Kidney tubule cell (primary cell): Measurements from ENCODE around the gene DIRAS3.
"Not testable (repeated sequence)": the region's sequence is repeated elsewhere in the genome, so short reads cannot be mapped to it uniquely, and the experiment has no call there.

Experiments used
- DNase-seq: peaks from one replicate; pipeline ENCODE4 v3.0.0-alpha.2; 2018; ENCODE audit warnings: low spot score

DIRAS3 gene, protein sequence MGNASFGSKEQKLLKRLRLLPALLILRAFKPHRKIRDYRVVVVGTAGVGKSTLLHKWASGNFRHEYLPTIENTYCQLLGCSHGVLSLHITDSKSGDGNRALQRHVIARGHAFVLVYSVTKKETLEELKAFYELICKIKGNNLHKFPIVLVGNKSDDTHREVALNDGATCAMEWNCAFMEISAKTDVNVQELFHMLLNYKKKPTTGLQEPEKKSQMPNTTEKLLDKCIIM

GRCh38 chr1:68049941-68050878, at the start of gene DIRAS3:
TSS of gene DIRAS3 (minus strand) at chr1:68050627. CDS start at chr1:68047297, 3,330 bp downstream.
- DNase-seq, result peak; percentile 11

GRCh38 chr1:68093737-68094136, 43.3 kb upstream of the DIRAS3 start:
- DNase-seq, result peak; percentile 41

- peak; percentile 19 for DNase-seq
Measured at GRCh38 chr1:68087184-68087583, 36.8 kb upstream of the DIRAS3 start.

- peak; percentile 11 for DNase-seq
Measured at GRCh38 chr1:68085752-68086151, 35.3 kb upstream of the DIRAS3 start.

GRCh38 chr1:68083686-68084085, 33.3 kb upstream of the DIRAS3 start:
- DNase-seq, result no peak

- DNase-seq, result no peak
Measured at GRCh38 chr1:68081775-68082283, 31.4 kb upstream of the DIRAS3 start.

GRCh38 chr1:68078647-68079046, 28.2 kb upstream of the DIRAS3 start:
- DNase-seq, result no peak

- no peak for DNase-seq
Measured at GRCh38 chr1:68074472-68074871, 24.0 kb upstream of the DIRAS3 start.

- DNase-seq, result no peak
Measured at GRCh38 chr1:68065766-68066165, 15.3 kb upstream of the DIRAS3 start.

- DNase-seq, result not testable (repeated sequence)
Measured at GRCh38 chr1:68058053-68058452, 7.6 kb upstream of the DIRAS3 start.

- no peak for DNase-seq
Measured at GRCh38 chr1:68057564-68057963, 7.1 kb upstream of the DIRAS3 start.

- DNase-seq, result no peak
Measured at GRCh38 chr1:68057050-68057449, 6.6 kb upstream of the DIRAS3 start.

DNA sequence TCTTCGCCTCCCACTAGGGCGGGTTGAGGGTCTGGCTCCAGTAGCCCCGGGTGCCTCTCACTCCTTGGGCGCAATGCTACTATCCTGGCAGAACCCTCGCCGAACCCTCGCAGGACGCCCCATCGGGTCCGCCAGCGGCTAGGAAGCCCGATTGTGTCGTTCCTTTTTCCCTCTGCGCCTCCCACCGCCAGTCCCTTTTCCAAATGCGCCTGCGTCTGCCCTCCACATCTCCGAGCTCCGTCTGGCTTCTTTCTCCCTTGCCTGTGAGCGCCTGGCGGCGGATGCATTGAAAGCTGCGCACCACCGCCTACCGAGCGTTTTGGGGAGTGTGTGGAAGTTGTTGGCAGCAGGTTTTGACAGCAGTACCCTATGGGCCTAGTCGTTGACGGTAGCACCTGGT, 1.0 kb upstream of the DIRAS3 start:
- DNase-seq, result peak; percentile 62

DNA sequence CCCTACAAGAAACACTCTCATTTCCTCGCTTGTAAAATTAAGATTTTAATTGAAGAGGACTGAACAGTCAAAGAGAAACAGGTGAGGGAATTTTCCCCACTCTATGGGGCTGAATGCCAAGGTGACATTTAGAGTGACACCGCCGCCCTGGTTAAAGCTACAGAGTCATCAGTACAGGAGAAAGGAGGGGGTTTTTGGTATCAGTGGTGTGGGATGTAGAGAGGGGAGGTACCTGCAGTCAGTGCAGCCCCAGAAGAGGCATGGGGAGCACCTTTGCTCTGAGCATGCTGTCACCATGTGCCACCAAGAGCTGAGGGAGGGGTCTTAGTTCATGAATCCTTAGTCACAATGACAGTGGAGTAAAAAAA, 2.8 kb downstream of the DIRAS3 start:
- DNase-seq, result no peak

GRCh38 chr1:68046885-68047658, 3.4 kb downstream of the DIRAS3 start:
- DNase-seq, result no peak

GRCh38 chr1:68046423-68046822, 4.0 kb downstream of the DIRAS3 start:
- no peak for DNase-seq

DNA sequence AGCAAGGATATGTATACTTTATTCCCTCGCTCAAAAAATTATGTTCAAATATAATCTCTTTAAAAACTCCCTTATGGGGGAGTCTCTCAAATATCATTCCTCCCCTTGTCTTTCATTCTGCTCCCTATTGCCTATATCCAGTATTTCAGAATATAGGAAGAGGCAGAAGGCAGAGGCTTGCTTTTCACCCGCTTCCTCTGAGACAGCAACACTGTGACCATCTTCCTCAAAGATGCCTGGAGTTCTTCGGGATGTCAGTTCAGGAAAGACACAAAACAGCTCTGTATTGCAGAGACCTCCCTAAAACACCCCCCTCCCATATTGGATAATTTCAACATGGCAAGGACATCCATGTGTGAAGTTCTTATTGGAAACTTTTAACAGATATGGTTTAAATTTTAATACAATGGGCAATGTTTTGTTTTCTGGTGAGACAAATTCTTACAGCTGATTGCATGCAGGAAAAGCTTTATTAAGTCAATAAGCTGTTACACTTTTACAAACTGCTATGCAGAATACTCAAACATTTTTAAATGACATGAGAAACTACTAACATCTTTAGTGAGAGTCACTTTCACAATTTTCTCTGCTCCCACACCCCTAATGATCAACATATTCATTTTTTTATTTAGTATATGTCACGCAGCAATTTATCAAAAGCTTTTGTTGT, 4.8 kb downstream of the DIRAS3 start:
- no peak for DNase-seq

GRCh38 chr1:68043443-68044090, 6.9 kb downstream of the DIRAS3 start:
- no peak for DNase-seq

DNA sequence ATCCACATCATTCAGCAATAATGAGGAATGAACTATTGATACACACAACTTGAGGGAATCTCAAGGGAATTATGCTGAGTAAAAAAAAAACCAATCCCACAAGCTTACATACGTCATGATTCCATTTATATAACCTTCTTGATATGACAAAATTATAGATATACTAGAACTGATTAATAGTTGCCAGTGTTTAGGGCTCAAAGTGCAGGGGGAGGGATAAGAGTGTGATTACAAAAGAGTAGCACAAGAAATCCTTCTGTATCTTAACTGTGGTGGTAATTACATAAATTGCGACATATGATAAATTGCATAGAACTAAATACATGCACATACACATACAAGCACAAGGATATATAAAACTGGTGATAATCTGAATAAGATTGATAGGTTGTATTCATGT, 13.5 kb downstream of the DIRAS3 start:
- DNase-seq, result no peak

- no peak for DNase-seq
Measured at GRCh38 chr1:68029444-68029843, 21.0 kb downstream of the DIRAS3 start.

GRCh38 chr1:68028566-68028965, 21.9 kb downstream of the DIRAS3 start:
- no peak for DNase-seq
